ENCODE measurements around the gene KCTD5. TPM values are rescaled to one million over a fixed set of nuclear protein-coding genes. Genes with fewer than 3 reads are reported as not detected.
"Not testable (repeated sequence)": the region's sequence is repeated elsewhere in the genome, so short reads cannot be mapped to it uniquely, and the experiment has no call there.

Gene KCTD5
- total and polyA plus RNA-seq, 2 experiments from 2014 or later, result 19.7 to 31.8 TPM

DNA sequence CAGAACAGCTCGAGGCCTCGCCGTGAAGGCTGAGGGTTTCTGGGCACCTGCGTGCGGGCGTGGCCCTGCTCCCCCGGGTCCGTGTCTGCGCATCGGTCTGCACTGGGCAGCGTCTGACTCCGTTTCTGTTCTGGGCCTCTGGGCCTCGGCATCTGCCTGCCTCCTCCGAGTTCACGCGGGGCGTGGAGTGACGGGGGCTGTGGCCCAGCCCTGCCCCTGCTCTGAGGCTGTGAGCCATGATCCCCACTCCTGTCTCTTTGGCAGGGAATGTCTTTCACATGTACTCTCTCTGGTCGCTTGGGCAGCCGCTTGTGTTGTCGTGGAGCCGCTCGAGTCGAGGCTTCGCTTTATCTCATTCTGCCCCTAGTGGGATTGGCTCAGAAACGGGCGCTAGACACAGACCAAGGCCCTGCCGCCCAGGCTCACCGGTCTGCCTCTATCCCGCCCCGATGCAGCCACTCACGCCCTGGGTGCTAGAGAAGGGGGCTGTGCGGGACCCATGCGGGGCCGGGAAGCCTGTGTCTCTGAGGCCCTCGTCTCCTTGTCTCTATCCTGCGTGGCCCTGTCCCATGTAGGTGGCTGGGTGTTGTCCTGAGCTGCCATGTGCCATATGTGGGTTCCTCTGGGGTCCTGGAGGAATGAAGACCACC lies 14.4 kb downstream of the KCTD5 start:
- not testable (repeated sequence) for H3K36me3 Mint-ChIP-seq (ENCODE audit: low read depth); H3K4me1 ChIP-seq (ENCODE audit: insufficient read depth); H2AFZ ChIP-seq; H3K4me2 ChIP-seq; H3K4me3 ChIP-seq; H3K4me1 Mint-ChIP-seq; H3K4me3 Mint-ChIP-seq; H3K36me3 ChIP-seq (ENCODE audit: insufficient read depth); H3F3A ChIP-seq (replicated peaks; ENCODE audit: low read depth); H3K27ac ChIP-seq (ENCODE audit: low read depth); H4K20me1 ChIP-seq (replicated peaks; ENCODE audit: insufficient read depth); DNase-seq (ENCODE audit: low spot score); H3K9me2 ChIP-seq (ENCODE audit: insufficient read depth); ATAC-seq; H3K27ac Mint-ChIP-seq; H3K79me2 ChIP-seq (replicated peaks; ENCODE audit: insufficient read depth); H3K9me3 Mint-ChIP-seq; H3K27me3 ChIP-seq (ENCODE audit: insufficient read depth)
- H3K27me3 Mint-ChIP-seq (ENCODE audit: insufficient read depth, low read depth, poor library complexity), result peaks cover 11% of the 10 kb centered on the region

DNA sequence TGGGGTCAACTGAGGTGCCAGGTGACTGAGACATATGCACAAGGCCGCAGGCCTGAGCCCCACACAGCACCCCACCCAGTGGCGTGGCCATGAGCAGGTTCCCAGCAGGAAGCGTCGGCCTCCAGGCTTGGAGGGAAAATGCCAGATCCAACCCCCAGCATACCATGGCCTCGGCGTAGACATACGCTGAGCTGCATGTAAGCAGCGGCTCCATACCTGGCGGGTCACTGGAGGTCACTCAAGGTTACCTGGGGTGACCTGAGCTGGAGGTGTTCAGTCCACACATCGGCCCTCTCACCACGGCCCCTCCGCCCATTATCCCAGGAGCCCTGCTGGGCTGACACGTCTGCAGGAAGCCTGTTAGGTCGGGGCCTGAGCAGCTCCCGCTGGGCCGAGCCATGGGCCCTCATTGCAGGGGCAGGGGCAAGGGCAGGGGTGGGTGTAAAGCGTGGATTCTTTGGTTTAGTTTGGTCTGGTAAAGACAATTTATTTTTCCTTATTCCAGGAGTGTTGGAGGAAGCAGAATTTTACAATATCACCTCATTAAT lies 15.2 kb downstream of the KCTD5 start:
- Histone ChIP-seq H3K9me2 (ENCODE audit: insufficient read depth) (no peaks in the 10 kb centered on the region), H3K36me3 (ENCODE audit: insufficient read depth) (no peaks in the 10 kb centered on the region), H2AFZ (no peak overlapping the region), H3K4me1 (ENCODE audit: insufficient read depth) (no peaks in the 10 kb centered on the region), H3K4me2 (no peak overlapping the region), H3K79me2 (replicated peaks; ENCODE audit: insufficient read depth) (0 out of 2 replicates have a peak, but pooled peaks cover 3% of the 10 kb centered on the region), H3K4me3 (no peak overlapping the region), H3F3A (replicated peaks; ENCODE audit: low read depth) (no peaks in the 10 kb centered on the region), H3K27ac (ENCODE audit: low read depth) (no peak overlapping the region), H3K27me3 (ENCODE audit: insufficient read depth) (no peaks in the 10 kb centered on the region), H4K20me1 (replicated peaks; ENCODE audit: insufficient read depth) (no peaks in the 10 kb centered on the region; the same call in 1 of the 2 replicates)
- peaks cover 5% of the 10 kb centered on the region for H3K4me1 Mint-ChIP-seq
- H3K4me3 Mint-ChIP-seq, result no peak overlapping the region; the same call in 2 of the 3 replicates
- H3K27me3 Mint-ChIP-seq (ENCODE audit: insufficient read depth, low read depth, poor library complexity), result peaks cover 8% of the 10 kb centered on the region
- TF ChIP-seq CREB1 (CRISPR knock-in tag; IDR thresholded peaks at IDR 0.05; ENCODE audit: low read depth), result no peak
- TF ChIP-seq NANOG (IDR thresholded peaks at IDR 0.05; ENCODE audit: borderline replicate concordance), result no peak
- TF ChIP-seq, protein P1, sequence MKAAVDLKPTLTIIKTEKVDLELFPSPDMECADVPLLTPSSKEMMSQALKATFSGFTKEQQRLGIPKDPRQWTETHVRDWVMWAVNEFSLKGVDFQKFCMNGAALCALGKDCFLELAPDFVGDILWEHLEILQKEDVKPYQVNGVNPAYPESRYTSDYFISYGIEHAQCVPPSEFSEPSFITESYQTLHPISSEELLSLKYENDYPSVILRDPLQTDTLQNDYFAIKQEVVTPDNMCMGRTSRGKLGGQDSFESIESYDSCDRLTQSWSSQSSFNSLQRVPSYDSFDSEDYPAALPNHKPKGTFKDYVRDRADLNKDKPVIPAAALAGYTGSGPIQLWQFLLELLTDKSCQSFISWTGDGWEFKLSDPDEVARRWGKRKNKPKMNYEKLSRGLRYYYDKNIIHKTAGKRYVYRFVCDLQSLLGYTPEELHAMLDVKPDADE (IDR thresholded peaks at IDR 0.05), result no peak
- TF ChIP-seq EZH2 (IDR thresholded peaks at IDR 0.05; ENCODE audit: low read depth, unreplicated experiment), result no peak
- TF ChIP-seq STAT1 (IDR thresholded peaks at IDR 0.05; ENCODE audit: unreplicated experiment), result no peak
- H3K9me3 Mint-ChIP-seq, result no peaks in the 10 kb centered on the region; the same call in 2 of the 3 replicates
- ATAC-seq, result no peak
- peaks cover 8% of the 10 kb centered on the region; the same call in 1 of the 3 replicates for H3K36me3 Mint-ChIP-seq (ENCODE audit: low read depth)
- no peak overlapping the region for H3K27ac Mint-ChIP-seq
- no peak for DNase-seq (ENCODE audit: low spot score)

DNA sequence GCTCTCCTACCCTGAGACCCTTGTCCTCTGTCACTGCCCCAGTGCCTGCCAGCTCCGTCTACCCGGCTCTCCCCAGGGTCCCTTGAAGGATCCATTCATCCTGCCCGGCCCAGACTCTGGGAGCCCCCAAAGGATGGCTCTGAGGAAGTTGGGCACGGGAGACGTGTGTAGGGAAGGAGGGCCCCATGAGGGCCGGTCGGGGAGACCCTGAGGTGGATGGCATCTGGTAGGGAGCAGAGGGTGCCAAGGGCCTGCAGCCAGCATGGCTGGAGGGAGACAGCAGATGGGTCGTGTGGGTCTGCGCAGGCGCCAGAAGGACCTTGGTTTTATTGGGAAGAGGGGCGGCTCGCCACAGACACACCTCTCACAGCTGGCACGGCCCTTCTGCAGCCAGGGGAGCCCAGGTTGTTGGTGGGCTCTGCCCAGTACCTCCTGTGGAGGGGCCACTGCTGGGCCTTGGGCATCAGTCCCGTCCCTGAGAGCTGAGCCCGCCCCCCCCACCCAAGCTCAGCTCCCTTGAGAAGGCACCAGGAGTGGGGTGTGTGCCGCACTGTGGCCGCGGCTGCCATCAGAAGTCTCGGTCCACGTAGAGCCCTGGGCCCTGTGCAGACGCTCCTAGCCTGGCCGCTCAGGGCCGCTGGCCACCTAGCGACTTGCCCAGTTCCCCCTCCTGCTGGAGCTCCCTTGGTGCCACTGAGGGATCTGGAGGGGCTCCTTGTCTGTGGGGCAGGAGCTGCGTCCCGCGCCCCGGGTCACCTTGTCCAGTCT lies 16.0 kb downstream of the KCTD5 start:
- no peaks in the 10 kb centered on the region for H3K36me3 ChIP-seq (ENCODE audit: insufficient read depth)
- TF ChIP-seq ZNF331 (CRISPR knock-in tag; IDR thresholded peaks at IDR 0.05; ENCODE audit: low read depth) (no peak), EZH2 (IDR thresholded peaks at IDR 0.05; ENCODE audit: low read depth, unreplicated experiment) (no peak), EZH2phosphoT487 (IDR thresholded peaks at IDR 0.05; ENCODE audit: unreplicated experiment) (no peak), JUNB (IDR thresholded peaks at IDR 0.05; ENCODE audit: unreplicated experiment) (no peak), ZNF114 (CRISPR knock-in tag; IDR thresholded peaks at IDR 0.05) (no peak), CREB1 (CRISPR knock-in tag; IDR thresholded peaks at IDR 0.05; ENCODE audit: low read depth) (no peak)
- TF ChIP-seq, protein P2, sequence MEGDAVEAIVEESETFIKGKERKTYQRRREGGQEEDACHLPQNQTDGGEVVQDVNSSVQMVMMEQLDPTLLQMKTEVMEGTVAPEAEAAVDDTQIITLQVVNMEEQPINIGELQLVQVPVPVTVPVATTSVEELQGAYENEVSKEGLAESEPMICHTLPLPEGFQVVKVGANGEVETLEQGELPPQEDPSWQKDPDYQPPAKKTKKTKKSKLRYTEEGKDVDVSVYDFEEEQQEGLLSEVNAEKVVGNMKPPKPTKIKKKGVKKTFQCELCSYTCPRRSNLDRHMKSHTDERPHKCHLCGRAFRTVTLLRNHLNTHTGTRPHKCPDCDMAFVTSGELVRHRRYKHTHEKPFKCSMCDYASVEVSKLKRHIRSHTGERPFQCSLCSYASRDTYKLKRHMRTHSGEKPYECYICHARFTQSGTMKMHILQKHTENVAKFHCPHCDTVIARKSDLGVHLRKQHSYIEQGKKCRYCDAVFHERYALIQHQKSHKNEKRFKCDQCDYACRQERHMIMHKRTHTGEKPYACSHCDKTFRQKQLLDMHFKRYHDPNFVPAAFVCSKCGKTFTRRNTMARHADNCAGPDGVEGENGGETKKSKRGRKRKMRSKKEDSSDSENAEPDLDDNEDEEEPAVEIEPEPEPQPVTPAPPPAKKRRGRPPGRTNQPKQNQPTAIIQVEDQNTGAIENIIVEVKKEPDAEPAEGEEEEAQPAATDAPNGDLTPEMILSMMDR (conservative IDR thresholded peaks at IDR 0.05; ENCODE audit: low read depth in 2 of 2), result no peak
- H3K36me3 Mint-ChIP-seq (ENCODE audit: low read depth), result peaks cover 8% of the 10 kb centered on the region; the same call in 1 of the 3 replicates
- no peaks in the 10 kb centered on the region for H3F3A ChIP-seq (replicated peaks; ENCODE audit: low read depth)
- peaks cover 3% of the 10 kb centered on the region for H3K4me1 Mint-ChIP-seq
- H3K4me3 Mint-ChIP-seq, result no peak overlapping the region
- no peak overlapping the region for H2AFZ ChIP-seq
- 0 out of 2 replicates have a peak, but pooled peaks cover 3% of the 10 kb centered on the region for H3K79me2 ChIP-seq (replicated peaks; ENCODE audit: insufficient read depth)
- peaks cover 8% of the 10 kb centered on the region for H3K27me3 Mint-ChIP-seq (ENCODE audit: insufficient read depth, low read depth, poor library complexity)
- H4K20me1 ChIP-seq (replicated peaks; ENCODE audit: insufficient read depth), result no peaks in the 10 kb centered on the region
- no peaks in the 10 kb centered on the region; the same call in 2 of the 3 replicates for H3K9me3 Mint-ChIP-seq
- no peaks in the 10 kb centered on the region for H3K4me1 ChIP-seq (ENCODE audit: insufficient read depth)
- H3K27me3 ChIP-seq (ENCODE audit: insufficient read depth), result no peaks in the 10 kb centered on the region
- no peak for ATAC-seq
- no peak for DNase-seq (ENCODE audit: low spot score)
- H3K27ac ChIP-seq (ENCODE audit: low read depth), result no peak overlapping the region
- no peak overlapping the region for H3K4me3 ChIP-seq
- H3K27ac Mint-ChIP-seq, result no peak overlapping the region
- H3K9me2 ChIP-seq (ENCODE audit: insufficient read depth), result no peaks in the 10 kb centered on the region
- H3K4me2 ChIP-seq, result no peak overlapping the region

All from GM23338 (cell line).